A673 (cell line): ENCODE data around the gene VSTM2A. TPM values are rescaled to one million over a fixed set of nuclear protein-coding genes. Genes with fewer than 3 reads are reported as not detected.

Source experiments
- BruUV-seq: library from RNA; stranded (reverse); fragments of 400-500 nt; replicated peaks from 2 replicates; lab custom pipeline; 2021; lab: Mats Ljungman, UMichigan
- CTCF ChIA-PET: fragments of 300-600 bp; sonication (Branson Sonifier 250); formaldehyde crosslinking; loops from one replicate; lab custom pipeline; 2022; ENCODE audit warnings: antibody characterized with exemption; lab: Charles Lee
- POLR2A ChIA-PET: fragments of 300-600 bp; sonication (Branson Sonifier 250); formaldehyde crosslinking; loops from one replicate; lab custom pipeline; 2022; ENCODE audit warnings: antibody characterized with exemption; ENCODE audit not compliant: low non-redundant PET; lab: Charles Lee
- DNase-seq: peaks from one replicate; pipeline ENCODE4 v3.0.0-alpha.2; 2015; ENCODE audit warnings: low spot score
- H3K27ac ChIP-seq: fragments of 200-600 bp; sonication (generic); 2 replicates; pipeline ENCODE4 v1.5.1; 2016; ENCODE audit warnings: mixed run types, low read depth, mild to moderate bottlenecking, mixed read lengths, antibody characterized with exemption, low read length; ENCODE audit not compliant: poor library complexity, severe bottlenecking
- H3K27me3 ChIP-seq: fragments of 200-600 bp; sonication (generic); replicated peaks from 2 replicates; pipeline ENCODE4 v1.6.1; 2017; ENCODE audit warnings: mixed run types, low read depth, mild to moderate bottlenecking, mixed read lengths, antibody characterized with exemption, low read length; ENCODE audit not compliant: insufficient read depth, poor library complexity
- H3K36me3 ChIP-seq: fragments of 200-600 bp; sonication (generic); 2 replicates; pipeline ENCODE4 v1.6.1; 2016; ENCODE audit warnings: mixed run types, mild to moderate bottlenecking, mixed read lengths, antibody characterized with exemption, low read length; ENCODE audit not compliant: insufficient read depth, poor library complexity, severe bottlenecking
- H3K4me1 ChIP-seq: fragments of 200-600 bp; sonication (generic); 2 replicates; pipeline ENCODE4 v1.6.1; 2017; ENCODE audit warnings: mixed run types, mild to moderate bottlenecking, mixed read lengths, antibody characterized with exemption, low read length; ENCODE audit not compliant: insufficient read depth, poor library complexity, severe bottlenecking
- H3K4me3 ChIP-seq: fragments of 200-600 bp; sonication (generic); 2 replicates; pipeline ENCODE4 v1.5.1; 2016; ENCODE audit warnings: low read depth, mixed run types, mild to moderate bottlenecking, mixed read lengths, low read length; ENCODE audit not compliant: poor library complexity, severe bottlenecking
- H3K9me3 ChIP-seq: fragments of 200-600 bp; sonication (generic); 2 replicates; pipeline ENCODE4 v1.6.1; 2016; ENCODE audit warnings: mixed run types, low read depth, mild to moderate bottlenecking, mixed read lengths, antibody characterized with exemption, low read length; ENCODE audit not compliant: poor library complexity, severe bottlenecking
- CTCF ChIP-seq: fragments of 300-800, 200-600 bp; sonication (generic); conservative IDR thresholded peaks from 2 replicates; pipeline ENCODE4 v1.5.1; 2017; ENCODE audit warnings: low read depth, mild to moderate bottlenecking, antibody characterized with exemption, low read length, moderate library complexity, mixed read lengths
- EZH2 ChIP-seq: fragments of 200-600 bp; sonication (generic); IDR thresholded peaks from 2 replicates; pipeline ENCODE4 v1.6.1; 2017; ENCODE audit warnings: borderline replicate concordance, low read depth, mild to moderate bottlenecking, mixed read lengths, antibody characterized with exemption, low read length; ENCODE audit not compliant: poor library complexity, severe bottlenecking
- intact Hi-C: fragments of 100-400 bp; cut with micrococcal nuclease; formaldehyde crosslinking; loops from one replicate; pipeline ENCODE4 v1.10.0; 2022; ENCODE audit not compliant: unreplicated experiment
- total RNA-seq: library from RNA; stranded (reverse); gene quantifications from 2 replicates; pipeline ENCODE4 v1.2.3, GENCODE V29; 2021

Gene VSTM2A
- total RNA-seq, 1 experiment from 2014 or later = not detected

- no peak for TF ChIP-seq CTCF
- no peak for TF ChIP-seq EZH2
- CTCF ChIA-PET = no interaction called here
- POLR2A ChIA-PET = no interaction called here
- peaks cover 13% of the 10 kb centered on the region for H3K9me3 ChIP-seq
- no peak for DNase-seq
- H3K27ac ChIP-seq = no peak overlapping the region
- BruUV-seq = no TSS peak
- intact Hi-C loops = no loop called here
- H3K4me1 ChIP-seq = no peaks in the 10 kb centered on the region
- H3K4me3 ChIP-seq = no peak overlapping the region
- H3K36me3 ChIP-seq = no peaks in the 10 kb centered on the region
- peaks cover 20% of the 10 kb centered on the region for H3K27me3 ChIP-seq
These were observed 4.1 kb upstream of the VSTM2A start for GRCh38 chr7:54538122-54538521.

GRCh38 chr7:54543051-54543488, 895 bp downstream of the VSTM2A start:
- no peak for DNase-seq
- no TSS peak for BruUV-seq
- CTCF ChIA-PET = no interaction called here
- intact Hi-C loops = no loop called here
- POLR2A ChIA-PET = no interaction called here
- H3K9me3 ChIP-seq = no peaks in the 10 kb centered on the region
- H3K4me1 ChIP-seq = no peaks in the 10 kb centered on the region
- no peaks in the 10 kb centered on the region for H3K36me3 ChIP-seq
- no peak for TF ChIP-seq CTCF
- no peak for TF ChIP-seq EZH2
- peaks cover 40% of the 10 kb centered on the region for H3K27me3 ChIP-seq
- H3K4me3 ChIP-seq = no peak overlapping the region
- H3K27ac ChIP-seq = no peak overlapping the region

GRCh38 chr7:54544149-54544526, 2.0 kb downstream of the VSTM2A start:
- H3K9me3 ChIP-seq = no peaks in the 10 kb centered on the region
- POLR2A ChIA-PET = no interaction called here
- H3K27me3 ChIP-seq = peaks cover 40% of the 10 kb centered on the region
- no peak for DNase-seq
- H3K4me3 ChIP-seq = no peak overlapping the region
- TF ChIP-seq EZH2 (no peak), CTCF (no peak)
- H3K36me3 ChIP-seq = no peaks in the 10 kb centered on the region
- H3K4me1 ChIP-seq = no peaks in the 10 kb centered on the region
- intact Hi-C loops = no loop called here
- CTCF ChIA-PET = no interaction called here
- H3K27ac ChIP-seq = no peak overlapping the region
- no TSS peak for BruUV-seq
